HG03060 (cell line): ENCODE measurements around the gene FCER2.
"Not testable (repeated sequence)": the region's sequence is repeated elsewhere in the genome, so short reads cannot be mapped to it uniquely, and the experiment has no call there.

ENCODE experiments used
- ATAC-seq: cut with Tn5 transposase; IDR thresholded peaks from one replicate; pipeline ENCODE4 v1.9.1; 2021; ENCODE audit warnings: low read depth, moderate number of reproducible peaks; ENCODE audit not compliant: unreplicated experiment

The FCER2 gene, protein sequence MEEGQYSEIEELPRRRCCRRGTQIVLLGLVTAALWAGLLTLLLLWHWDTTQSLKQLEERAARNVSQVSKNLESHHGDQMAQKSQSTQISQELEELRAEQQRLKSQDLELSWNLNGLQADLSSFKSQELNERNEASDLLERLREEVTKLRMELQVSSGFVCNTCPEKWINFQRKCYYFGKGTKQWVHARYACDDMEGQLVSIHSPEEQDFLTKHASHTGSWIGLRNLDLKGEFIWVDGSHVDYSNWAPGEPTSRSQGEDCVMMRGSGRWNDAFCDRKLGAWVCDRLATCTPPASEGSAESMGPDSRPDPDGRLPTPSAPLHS

DNA sequence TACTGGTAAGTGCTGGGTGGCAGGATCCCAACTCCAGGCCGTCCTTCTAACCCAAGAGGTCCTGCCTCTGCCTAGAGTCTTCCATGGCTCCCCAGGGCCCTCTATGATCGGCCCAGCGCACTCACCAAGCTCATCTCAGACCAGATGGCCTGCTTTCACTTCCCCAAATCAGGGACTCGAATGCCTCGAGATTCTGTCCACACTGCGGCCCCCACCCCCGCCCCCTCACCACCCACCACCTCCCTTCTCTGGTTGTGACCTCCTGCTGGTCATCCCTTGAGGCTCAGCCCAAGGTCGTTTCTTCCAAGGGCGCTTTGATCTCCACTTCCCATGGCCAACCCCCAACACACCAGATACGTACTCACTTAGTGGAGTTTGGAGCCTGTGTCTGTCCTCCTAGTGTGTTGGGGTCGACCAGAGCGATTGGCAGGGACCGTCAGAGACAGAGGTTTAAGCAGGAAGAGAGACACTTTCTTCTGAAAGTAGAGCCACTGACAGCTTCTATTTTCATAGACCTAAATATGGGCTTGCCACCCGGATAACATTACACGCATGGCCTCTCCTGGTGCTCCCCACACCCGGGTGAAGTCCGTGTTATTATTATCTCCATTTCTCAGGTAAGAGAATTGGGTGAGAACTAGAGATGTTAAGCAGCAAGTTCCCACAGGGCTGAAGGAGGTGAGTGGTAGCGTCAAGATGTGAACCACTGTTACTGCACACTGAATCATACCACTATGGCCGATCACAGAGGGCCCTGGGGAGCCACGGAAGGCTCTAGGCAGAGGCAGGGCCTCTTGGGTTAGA is at the start of gene FCER2:
FCER2 (minus strand) TSS at position 478 of the 804 bp plus-strand sequence. CDS start 2,371 bp downstream, outside the sequence.
- ATAC-seq: peak; percentile 40

- ATAC-seq: no peak
These were observed 49.3 kb upstream of the FCER2 start for GRCh38 chr19:7751157-7751783.

DNA sequence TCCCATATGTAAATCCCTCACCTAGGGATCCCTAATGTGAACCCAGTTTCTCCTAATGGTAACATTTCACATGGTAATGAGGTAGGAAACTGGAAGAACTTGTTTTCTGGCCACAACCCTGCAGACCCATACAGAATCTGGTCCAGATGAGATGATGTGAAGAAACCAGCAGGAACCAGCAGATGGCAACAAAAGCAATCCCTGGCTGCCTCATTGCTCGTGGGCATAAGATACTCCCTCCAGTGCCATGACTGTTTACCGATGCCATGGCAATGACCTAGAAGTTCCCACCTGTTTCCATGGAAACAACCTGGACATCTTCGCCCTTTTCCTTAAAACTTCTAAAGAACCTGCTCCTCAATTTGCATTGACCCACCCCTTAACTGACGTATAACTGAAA is 46.8 kb upstream of the FCER2 start:
- ATAC-seq: no peak

- no peak for ATAC-seq
These were observed 46.2 kb upstream of the FCER2 start for GRCh38 chr19:7748171-7748570.

DNA sequence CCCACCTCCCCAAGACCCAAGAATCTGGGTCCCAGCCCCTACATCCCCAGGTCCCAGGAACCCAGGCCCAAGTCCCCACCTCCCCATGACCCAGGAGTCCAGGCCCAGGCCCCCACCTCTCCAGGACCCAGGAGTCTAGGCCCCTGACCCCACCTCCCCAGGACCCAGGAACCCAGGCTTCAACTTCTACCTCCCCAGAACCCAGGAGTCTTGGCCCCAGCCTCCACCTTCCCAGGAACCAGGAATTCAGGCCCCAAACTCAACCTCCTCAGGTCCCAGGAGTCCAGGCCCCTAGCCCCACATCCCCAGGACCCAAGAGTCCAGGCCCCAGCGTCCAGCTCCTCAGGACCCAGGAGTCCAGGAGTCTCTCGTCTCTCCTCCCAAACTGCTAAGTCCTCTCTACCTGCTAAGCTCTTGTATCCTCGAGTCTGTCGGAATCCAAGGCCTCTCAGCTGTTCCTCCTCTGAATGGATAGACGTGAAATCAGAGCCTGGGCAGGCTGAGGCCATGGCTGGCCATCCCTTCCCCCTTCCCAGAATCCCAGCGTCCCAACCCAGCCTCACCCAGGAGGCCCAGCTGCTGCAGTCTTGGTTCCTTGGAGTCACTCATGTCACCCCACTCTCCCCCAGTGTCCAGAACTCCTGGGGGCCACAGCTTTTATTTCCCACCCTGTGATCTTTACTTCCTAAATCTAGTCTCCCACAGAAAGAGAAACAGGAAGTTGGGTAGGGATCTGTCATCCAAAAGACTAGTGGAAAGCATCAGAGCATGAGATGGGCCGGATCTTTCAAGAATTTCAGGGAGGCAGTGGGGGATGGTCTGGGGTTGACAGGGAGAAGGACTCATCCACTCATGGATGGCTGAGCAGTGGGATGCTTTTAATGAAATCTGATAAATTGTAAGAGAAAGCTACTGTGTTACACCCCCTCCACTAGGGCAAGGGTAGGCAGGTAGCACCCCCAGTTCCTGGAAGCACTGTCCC is 45.3 kb upstream of the FCER2 start, which contains the start of gene CD209:
CD209 (minus strand) TSS at position 632 of the 982 bp plus-strand sequence; CDS start at position 609, 23 bp downstream.
- no peak for ATAC-seq

- ATAC-seq: not testable (repeated sequence)
These were observed 44.4 kb upstream of the FCER2 start for GRCh38 chr19:7746306-7746705.

DNA sequence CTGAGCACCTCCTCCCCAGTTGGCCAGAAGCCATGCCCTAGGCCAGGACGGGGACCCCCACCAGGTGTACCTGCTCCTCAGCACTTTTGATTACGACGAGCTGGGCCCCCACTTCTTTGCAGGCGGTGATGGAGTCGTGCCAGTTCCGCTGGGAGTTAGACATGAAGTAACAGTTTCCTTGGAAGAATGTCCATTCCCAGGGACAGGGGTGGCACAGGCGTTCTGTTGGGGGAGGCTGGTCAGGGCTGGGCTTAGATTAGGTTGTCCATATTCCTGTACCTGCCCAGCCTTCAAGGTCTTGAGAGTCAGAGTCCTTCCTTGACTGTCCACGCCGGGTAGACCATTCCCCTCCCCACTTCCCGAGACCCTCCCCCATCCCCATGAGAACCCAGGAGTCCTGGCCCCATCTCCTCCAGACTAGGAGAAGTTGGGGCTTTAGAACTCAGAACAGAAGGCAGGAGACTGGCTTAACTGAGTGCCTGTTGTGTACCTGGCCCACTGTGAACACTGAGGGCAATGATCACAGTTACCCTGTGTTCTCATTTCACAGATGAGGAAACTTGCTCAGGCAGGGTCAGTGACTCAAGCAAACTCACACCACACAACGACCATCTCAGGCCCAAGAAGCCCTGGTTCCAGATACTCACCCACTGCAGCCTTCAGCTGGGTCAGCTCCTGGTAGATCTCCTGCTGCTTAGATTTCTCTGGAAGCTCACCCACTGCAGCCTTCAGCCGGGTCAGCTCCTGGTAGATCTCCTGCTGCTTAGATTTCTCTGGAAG is 43.1 kb upstream of the FCER2 start:
- ATAC-seq: no peak

GRCh38 chr19:7744199-7744786 is 42.4 kb upstream of the FCER2 start:
- ATAC-seq: no peak

GRCh38 chr19:7743425-7743841 is 41.5 kb upstream of the FCER2 start:
- ATAC-seq: no peak

- no peak for ATAC-seq
These were observed 41.1 kb upstream of the FCER2 start for GRCh38 chr19:7742991-7743390.

DNA sequence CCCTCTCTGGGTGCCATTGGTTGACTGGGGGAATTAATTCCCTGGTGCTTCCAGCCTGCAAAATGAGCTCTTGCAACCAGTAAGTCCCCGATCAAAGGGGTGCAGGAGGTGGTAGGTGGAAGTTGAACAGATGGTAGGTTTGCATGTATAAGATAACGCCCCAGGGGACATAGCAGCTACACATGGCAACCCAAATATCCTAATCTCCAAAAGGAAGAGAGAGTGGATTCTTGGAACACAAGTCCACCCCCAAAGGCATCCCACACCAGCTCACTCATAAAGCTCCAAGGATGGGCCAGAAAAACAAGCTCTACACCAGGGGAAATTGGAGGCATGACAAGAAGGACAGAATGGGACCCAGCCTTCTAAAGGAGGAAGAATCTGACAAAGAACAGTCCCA is 40.6 kb upstream of the FCER2 start:
- ATAC-seq: no peak

- no peak for ATAC-seq
These were observed 38.7 kb upstream of the FCER2 start for GRCh38 chr19:7740682-7741054.

GRCh38 chr19:7739801-7740681 is 38.1 kb upstream of the FCER2 start:
- no peak for ATAC-seq

- no peak for ATAC-seq
These were observed 37.4 kb upstream of the FCER2 start for GRCh38 chr19:7739211-7739755.

DNA sequence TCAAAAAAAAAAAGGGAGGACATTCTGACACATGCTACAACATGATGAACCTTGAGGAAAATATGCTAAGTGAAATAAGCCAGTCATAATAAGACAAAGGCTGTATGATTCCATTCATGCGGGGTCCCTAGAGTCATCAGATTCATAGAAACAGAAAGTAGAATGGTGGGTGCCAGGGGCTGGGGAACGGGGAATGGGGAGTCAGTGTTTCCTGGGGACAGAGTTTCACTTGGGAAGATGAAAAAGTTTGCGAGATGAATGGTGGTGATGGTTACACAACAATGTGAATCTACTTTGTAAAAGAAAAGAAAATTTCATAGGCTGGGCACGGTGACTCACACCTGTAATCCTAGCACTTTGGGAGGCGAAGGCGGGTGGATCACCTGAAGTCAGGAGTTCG is 36.1 kb upstream of the FCER2 start:
- no peak for ATAC-seq

- no peak for ATAC-seq
These were observed 35.3 kb upstream of the FCER2 start for GRCh38 chr19:7737215-7737614.

DNA sequence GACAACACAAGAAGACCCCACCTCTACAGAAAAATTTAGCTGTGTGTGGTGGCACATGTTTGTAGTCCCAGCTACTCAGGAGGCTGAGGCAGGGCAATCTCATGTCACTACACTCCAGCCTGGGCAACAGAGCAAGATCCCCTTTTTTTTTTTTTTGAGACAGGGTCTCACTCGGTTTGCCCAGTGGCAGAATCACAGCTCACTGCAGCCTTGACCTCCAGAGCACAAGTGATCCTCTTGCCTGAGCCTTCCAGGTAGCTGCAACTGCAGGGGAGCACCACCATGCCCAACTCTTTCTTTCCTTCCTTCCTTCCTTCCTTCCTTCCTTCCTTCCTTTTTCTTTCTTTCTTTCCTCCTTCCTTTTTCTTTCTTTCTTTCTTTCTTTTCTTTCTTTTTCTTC is 34.2 kb upstream of the FCER2 start:
- no peak for ATAC-seq
